CD4-positive, alpha-beta T cell treated with Interleukin-15 for 4 hours (primary cell): ENCODE measurements around the gene CLN6.
"Not testable (repeated sequence)": the region's sequence is repeated elsewhere in the genome, so short reads cannot be mapped to it uniquely, and the experiment has no call there.

Experiments
- DNase-seq: peaks from one replicate; pipeline ENCODE4 v3.0.0-alpha.2; 2020; ENCODE audit warnings: low spot score

Gene CLN6

GRCh38 chr15:68256675-68257450 lies 27.3 kb upstream of the CLN6 start:
- peak; percentile 58 for DNase-seq

DNA sequence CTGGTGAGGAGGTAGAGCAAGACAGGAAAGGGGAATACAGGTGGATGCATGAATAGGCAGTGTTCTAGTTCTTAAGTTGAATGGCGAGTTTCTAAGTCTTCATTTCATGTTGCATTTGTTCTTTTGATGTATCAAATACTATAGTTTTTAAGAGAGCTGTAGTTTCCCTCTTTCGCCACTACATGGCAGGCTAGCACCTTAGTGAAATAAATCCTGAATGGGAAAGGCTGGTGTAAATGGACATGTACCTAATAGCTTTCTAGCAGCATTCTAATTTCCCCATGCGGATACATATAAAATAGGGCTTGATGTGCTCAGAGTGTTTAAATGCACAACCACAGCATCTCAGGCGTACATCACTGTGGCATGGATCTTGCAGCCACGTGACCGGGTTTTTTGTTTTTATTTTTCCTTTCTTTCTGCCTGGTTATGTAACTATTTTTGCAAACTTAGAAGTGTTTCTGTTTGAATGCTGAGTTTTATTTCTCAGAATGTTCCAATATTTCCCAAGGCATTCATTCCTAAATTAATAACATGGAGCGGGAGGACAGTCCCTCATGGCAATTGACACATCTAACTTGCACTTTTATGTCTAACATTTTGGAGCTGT lies 23.5 kb upstream of the CLN6 start:
- DNase-seq: peak; percentile 60

- no peak for DNase-seq
Observed at GRCh38 chr15:68249058-68249713, 19.7 kb upstream of the CLN6 start.

DNA sequence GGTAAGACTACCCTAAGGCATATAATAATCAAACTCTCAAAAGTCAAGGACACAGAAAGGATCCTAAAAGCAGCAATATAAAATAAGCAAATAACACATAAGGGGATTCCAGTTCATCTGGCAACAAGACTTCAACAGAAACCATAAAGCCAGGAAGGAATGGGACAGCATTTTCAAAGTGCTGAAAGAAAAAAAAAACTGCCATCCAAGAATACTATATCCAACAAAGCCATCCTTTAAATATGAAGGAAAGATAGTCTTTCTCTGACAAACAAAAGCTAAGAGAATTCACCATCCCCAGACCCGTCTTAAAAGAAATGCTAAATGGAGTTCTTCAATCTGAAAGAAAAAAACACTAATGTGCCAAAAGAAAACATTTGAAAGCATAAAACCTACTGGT lies 14.7 kb upstream of the CLN6 start:
- no peak for DNase-seq

DNA sequence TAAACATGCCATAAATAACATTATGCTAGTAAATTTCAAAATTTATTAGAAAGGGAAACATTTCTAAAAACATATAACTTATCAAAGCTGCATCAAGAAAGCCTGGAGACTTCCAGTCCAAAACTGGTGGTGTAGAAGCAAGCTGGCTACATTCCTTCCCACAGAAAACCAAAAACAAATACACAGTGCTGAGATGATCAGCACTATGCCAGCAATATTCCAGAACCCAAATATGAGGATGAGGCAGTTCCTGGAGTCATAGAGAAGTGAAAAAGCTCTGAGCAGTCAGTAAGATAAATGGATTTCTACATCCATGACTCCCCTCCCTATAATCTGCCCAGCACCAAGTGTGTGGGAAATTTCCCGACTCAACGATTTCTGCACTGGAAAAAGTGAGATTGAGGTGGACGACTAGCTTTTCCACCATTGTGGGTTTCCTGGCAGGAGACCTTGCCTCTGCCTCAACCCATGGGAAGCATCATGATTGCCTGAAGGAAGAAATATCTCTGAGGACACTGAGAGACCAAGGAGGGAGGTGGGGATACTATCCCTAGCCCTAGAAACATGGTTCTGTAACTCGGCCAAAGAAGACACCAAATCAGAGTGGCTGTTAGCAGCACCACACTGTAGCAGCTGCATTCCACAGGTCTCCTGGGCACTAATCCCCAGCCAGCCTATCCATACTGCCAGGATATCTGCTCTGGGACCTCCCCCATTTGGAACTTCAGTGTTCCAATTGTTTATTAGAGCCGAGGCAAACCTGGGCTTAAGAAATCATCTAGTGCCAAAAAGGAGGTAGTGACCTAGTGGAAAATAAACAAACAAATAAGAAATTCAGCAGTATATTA lies 11.8 kb upstream of the CLN6 start:
- DNase-seq: no peak

- DNase-seq: no peak
Observed at GRCh38 chr15:68239025-68239424, 9.5 kb upstream of the CLN6 start.

DNA sequence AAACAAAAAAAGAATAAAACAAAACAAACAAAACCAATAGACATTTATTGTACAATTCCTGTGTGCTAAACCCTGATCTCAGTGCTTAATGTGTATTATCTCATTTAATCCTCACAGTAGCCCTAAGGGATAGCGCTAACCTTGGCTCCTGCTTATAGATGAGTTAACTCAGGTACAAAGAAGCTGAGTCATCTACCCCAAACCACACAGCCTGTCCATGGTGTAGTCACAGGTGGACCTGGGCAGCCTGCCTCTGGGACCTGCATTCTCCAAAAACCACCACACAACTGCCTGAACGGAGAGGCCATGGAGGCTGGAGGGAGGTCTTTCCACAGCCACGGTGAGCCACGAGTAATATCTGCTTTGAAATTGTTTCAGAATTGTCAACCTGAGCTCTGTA lies 5.5 kb upstream of the CLN6 start:
- no peak for DNase-seq

DNA sequence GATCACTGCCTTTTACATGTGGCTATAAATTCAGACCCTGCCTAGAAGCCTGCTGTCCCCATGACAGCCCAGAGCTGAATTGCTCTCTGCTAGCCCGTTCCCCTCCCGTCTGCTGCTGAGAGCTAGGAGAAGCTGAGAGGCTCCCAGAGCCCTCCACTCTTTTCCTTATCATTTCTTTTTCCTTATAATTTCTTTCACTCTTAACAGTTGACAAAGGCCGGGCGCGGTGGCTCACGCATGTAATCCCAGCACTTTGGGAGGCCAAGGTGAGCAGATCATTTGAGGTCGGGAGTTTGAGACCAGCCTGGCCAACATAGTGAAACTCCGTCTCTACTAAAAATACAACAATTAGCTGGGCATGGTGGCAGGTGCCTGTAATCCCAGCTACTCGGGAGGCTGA lies 5.0 kb upstream of the CLN6 start:
- DNase-seq: not testable (repeated sequence)

DNA sequence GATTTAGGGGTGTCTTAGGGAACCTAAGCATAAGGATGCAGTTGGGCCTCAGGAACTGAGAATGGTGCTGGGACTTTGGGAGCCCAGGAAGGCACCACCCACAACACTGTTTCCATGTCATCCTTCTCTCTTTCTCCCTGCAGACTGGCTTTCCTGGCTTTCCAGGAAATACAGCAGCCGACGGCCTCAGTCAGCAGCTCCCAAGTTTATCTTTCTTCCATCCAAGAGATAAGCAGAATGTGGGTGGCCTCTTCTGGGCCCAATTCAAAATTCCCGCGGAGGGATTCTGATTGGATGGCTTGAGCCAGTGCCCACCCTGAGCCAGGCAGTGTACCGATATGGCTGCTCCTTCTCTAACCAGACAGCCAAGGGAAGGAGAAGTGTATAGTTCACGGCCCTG lies 4.5 kb upstream of the CLN6 start:
- no peak for DNase-seq

DNA sequence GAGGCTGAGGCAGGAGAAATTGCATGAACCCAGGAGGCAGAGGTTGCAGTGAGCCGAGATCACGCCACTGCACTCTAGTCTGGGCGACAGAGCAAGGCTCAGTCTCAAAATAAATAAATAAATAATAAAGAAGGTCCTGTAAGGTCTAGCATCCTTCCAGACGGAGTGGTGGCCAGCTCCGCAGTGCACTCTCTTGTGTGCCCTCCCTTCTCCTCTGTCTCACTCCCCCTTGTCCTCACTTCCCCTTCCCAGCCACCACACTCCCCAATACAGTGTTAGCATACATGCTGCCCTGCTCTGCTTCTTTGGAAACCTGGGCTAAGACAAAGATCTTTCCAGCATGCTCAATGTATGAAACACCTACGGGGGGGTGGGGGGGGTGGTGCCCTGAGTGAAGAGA lies 3.4 kb upstream of the CLN6 start:
- DNase-seq: no peak

DNA sequence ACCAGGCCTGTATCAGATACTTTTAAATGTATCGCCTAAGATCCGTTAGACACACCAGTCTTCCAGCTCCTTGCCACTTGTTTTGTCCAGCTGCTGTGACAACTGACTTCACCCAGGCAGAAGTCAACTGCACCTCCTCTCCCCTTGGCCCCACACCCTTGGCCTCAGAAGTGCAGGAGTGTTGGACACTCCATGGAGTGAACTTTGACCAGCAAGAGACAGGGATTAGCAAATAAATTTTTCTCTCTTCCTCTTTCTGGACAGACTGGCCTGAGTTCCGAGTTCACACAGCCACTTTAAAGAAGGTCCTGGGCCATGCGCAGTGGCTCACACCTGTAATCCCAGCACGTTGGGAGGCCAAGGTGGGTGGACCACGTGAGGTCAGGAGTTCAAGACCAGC lies 2.9 kb upstream of the CLN6 start:
- no peak for DNase-seq

DNA sequence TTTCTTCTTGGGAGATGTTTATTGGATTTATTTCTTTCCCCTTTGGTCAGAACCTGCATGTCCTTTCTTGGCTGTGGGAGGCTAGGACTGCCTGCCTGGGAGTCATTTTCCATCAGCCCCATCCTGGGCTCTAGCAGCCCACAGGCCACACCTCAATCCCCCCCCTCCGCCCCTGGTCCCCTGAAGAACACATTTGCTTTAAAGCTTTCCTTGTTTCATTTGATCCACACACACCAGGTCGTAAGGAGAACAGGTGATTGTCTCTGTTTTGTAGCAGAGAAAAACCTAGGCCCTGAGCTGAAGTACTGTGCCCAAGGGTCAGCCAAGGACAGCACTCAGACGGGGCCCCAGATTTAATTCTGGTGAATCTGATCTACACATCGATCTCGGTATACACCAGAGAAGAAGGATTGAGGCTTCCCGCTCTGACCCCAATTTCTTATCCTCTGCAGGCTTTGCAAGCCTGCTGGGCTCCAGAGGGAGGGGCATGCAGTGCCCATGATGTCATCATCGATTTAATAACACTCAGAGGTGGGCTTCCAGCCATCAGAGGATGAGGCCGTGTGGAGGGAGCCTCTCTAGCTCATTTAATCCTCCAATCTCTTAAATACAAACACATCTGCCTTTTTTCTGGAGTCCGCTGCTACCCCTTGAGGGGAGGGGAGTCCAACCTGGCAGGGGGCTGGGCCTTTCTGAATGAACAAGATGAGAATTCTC lies 1.7 kb upstream of the CLN6 start:
- no peak for DNase-seq

DNA sequence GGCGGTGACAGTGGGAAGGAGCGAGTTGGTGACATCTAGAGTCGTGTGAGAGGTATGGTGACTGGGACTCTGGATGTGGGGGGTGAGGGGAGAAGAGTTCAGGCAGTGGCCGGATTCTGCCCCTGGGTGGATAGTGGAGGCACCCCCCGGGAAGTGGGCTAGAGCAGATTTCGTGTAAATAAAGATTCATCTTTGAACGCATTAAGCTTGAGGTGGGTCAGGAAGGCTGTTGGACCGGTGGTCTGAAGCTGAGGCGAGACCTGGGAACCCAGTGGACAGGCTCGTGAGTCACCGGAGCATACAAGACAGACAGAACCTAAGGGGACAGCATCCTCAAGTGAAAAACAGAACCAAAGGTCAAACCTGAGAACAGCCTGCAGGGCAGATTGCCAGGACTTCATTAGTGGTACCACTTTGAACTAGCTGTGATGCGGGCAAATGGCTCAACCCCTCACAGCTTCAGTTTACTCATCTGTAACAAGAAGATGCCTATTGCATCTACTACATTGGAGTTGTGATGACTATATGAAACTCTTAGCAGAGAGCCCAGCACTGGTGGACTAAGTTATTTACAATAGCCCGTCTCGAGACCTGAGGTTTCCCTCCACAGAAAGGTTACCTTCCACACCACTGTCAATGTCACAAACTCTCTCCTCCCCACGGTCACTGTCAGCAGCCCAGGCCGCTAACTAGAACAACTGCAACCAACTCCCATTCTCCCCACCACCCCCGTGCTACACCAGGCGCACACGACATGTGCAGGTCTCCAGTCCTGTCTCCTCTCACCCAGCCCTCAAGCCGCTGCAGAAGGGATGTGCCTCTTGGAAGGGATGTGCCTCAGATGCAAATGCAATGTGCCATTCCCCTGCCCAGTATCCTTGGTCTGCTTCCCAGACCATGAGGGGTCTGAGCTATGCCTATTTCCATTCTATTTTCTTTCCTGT lies 901 bp upstream of the CLN6 start:
- DNase-seq: no peak

GRCh38 chr15:68228971-68229385 lies 550 bp downstream of the CLN6 start:
- no peak for DNase-seq

DNA sequence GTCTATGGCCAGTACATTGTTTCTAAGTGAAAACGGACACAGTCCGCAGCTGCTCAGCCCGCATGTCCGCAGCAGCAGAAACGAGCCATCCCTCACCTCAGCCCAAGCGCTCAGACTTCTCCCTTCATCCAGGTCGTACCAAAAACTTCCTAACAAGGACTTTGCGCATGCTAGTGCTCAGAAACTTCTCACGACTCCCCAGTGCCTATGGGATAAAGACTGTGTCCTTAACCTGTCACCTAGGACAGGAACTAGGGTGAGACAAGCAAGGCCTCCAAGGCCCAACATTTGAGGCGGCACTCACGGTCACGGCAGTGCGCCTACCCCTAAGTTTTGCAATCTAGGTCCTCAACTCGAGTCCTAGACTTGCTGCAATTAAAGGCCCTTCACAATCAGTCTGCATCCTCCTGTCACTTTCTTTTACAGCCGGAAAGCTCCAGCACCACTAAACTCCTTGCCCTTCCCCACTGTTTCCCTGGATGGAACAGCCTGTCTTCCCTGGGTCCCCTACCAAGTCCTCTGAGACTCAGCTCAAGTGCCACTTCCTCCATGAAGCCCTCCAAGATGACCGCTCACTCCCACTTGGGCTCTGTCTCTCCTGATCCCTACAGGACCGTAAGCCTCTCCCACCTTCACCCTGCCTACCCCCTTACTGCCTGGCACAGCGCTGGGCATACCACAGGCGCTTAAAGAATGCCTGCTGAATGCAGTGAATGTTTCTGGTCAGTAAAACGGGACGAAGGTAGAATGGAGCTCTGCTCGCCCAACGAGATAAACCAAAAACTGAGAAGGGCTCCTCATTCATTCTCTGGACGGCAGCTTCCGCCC lies 1.2 kb downstream of the CLN6 start:
- DNase-seq: no peak

GRCh38 chr15:68227643-68228142 lies 1.8 kb downstream of the CLN6 start:
- no peak for DNase-seq

DNA sequence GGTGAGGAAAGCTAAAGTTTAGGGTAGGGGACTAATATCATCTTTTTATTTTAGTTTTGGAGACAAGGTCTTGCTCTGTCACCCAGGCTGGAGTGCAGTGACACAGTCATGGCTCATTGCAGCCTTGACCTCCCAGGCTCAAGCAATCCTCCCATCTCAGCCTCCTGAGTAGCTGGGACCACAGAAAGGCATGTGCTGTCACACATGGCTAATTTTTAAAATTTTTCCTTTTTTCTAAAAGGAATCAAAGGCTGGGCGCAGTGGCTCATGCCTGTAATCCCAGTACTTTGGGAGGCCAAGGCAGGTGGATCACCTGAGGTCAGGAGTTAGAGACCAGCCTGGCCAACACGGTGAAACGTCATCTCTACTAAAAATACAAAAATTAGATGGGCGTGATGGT lies 4.1 kb downstream of the CLN6 start:
- DNase-seq: not testable (repeated sequence)

DNA sequence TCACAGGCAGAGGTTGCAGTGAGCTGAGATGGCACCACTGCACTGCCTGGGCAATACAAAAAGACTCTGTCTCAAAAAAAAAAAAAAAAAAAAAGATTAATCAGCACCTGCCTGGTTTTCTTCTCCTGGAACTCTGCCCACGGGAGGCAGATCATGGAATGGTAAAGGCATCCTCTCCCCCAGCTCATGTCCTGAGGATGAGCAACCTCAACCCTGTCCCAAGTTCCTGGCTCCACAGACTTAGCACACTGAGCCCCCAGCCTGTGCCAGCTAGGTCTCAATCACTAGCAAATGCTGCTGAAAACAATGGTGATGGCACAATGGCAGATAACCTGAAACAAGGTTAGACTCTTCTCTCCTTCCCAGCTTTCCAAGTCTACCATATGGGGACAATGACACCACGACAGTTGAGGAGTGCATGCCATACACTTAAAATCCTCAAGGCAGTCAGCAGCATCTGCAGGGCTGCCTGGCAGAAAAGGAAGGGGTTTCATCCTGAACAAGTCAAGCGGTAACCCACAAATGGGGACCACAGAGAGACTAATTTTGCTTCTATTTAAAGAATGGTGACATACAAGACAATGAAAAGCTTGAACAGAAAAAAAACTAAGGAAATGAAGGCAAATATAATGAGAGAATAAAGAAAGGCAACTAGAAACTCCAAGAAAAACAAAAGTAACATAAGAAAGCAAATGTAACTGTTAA lies 4.8 kb downstream of the CLN6 start:
- no peak for DNase-seq

DNA sequence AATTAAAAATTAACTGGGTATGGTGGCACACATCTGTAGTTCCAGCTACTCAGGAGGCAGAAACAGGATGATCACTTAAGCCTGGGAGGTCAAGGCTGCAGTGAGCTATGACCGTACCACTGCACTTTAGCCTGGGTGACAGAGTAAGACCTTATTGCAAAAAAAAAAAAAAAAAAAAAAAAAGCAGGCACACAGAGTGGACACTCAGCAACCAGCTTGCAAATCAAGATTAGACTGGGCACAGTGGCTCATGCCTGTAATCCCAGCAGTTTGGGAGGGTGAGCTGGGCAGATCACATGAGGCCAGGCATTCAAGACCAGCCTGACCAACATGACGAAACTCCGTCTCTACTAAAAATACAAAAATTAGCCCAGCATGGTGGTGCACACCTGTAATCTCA lies 5.4 kb downstream of the CLN6 start:
- DNase-seq: no peak
